DND-41 (cell line): Measurements from ENCODE around the gene SHROOM2.

Experiments
- ATAC-seq: fragments of 200-7000 bp; cut with Tn5 transposase; 3 replicates; pipeline ENCODE4 v1.9.1; 2021; ENCODE audit warnings: low read depth; ENCODE audit not compliant: insufficient read depth
- DNase-seq: peaks from one replicate; pipeline ENCODE4 v3.0.0-alpha.2; 2020
- H2AFZ ChIP-seq: 2 replicates; pipeline ENCODE4 v1.6.0; 2012; ENCODE audit warnings: low read depth, low read length
- H3K27ac ChIP-seq: 2 replicates; pipeline ENCODE4 v1.5.1; 2012; ENCODE audit warnings: low read length, inconsistent platforms
- H3K27me3 ChIP-seq: fragments of 200-600 bp; sonication (generic); 2 replicates; pipeline ENCODE4 v1.6.0; 2012; ENCODE audit warnings: low read length, mild to moderate bottlenecking, inconsistent platforms; ENCODE audit not compliant: insufficient read depth, poor library complexity
- H3K36me3 ChIP-seq: 2 replicates; pipeline ENCODE4 v1.5.1; 2012; ENCODE audit warnings: low read length, inconsistent platforms; ENCODE audit not compliant: insufficient read depth
- H3K4me1 ChIP-seq: 2 replicates; pipeline ENCODE4 v1.5.1; 2012; ENCODE audit warnings: mild to moderate bottlenecking, low read length; ENCODE audit not compliant: insufficient read depth
- H3K4me2 ChIP-seq: 2 replicates; pipeline ENCODE4 v1.6.0; 2012; ENCODE audit warnings: mild to moderate bottlenecking, moderate library complexity, low read length, inconsistent platforms; ENCODE audit not compliant: insufficient read depth
- H3K4me3 ChIP-seq, 2 experiments: fragments of 200-600 bp in 1 of 2; shearing (Covaris generic) in 1 of 2; 2 replicates each; pipeline ENCODE4 v1.5.1; 2012 to 2016; ENCODE audit warnings: inconsistent platforms in 2 of 2, low read length in 2 of 2, mild to moderate bottlenecking in 2 of 2, low read depth in 1 of 2, moderate library complexity in 1 of 2
- H3K79me2 ChIP-seq: 2 replicates; pipeline ENCODE4 v1.6.0; 2012; ENCODE audit warnings: low read length, inconsistent platforms; ENCODE audit not compliant: insufficient read depth
- H3K9ac ChIP-seq: 2 replicates; pipeline ENCODE4 v1.6.0; 2012; ENCODE audit warnings: low read depth, mild to moderate bottlenecking, inconsistent platforms, low read length, moderate library complexity
- H3K9me3 ChIP-seq: 2 replicates; pipeline ENCODE4 v1.5.1; 2012; ENCODE audit warnings: low read length, moderate library complexity, mild to moderate bottlenecking, inconsistent platforms; ENCODE audit not compliant: insufficient read depth, severe bottlenecking
- H4K20me1 ChIP-seq: 2 replicates; pipeline ENCODE4 v1.6.0; 2012; ENCODE audit warnings: low read length; ENCODE audit not compliant: insufficient read depth
- EZH2 ChIP-seq: IDR thresholded peaks from 3 replicates; pipeline ENCODE4 v1.6.1; 2012; ENCODE audit warnings: borderline replicate concordance, low read depth, mild to moderate bottlenecking, moderate library complexity, low read length, inconsistent platforms; ENCODE audit not compliant: severe bottlenecking
- TF ChIP-seq, protein P1 (sequence below): IDR thresholded peaks from 2 replicates; pipeline ENCODE4 v1.5.1; 2012; ENCODE audit warnings: borderline replicate concordance, low read length, moderate library complexity, mild to moderate bottlenecking; ENCODE audit not compliant: poor library complexity, severe bottlenecking; ENCODE audit errors: extremely low read depth

SHROOM2 gene

DNA sequence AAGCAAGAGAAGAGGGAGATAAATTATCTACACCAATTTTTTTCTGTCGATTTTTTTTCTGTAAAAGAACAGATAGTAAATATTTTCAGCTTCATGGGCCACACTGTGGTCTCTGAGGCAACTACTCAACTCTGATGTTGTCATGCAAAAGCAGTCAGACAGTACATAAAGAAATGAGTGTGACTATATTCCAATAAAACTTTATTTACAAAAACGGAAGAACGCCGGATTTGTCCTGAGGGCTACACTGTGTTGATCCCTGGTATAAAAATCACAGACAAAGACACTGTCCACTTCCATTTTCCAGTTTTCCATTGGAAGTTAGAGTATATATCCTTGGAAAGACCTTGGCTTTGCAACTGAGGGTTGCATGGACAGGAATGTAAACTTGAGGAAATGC, 38.6 kb upstream of the SHROOM2 start:
- Histone ChIP-seq H3K4me2 (no peak overlapping the region), H4K20me1 (no peaks in the 10 kb centered on the region), H3K79me2 (no peaks in the 10 kb centered on the region), H3K27ac (no peak overlapping the region), H2AFZ (no peak overlapping the region), H3K4me1 (peaks cover 5% of the 10 kb centered on the region), H3K4me3 (no peak overlapping the region), H3K9ac (no peak overlapping the region), H3K9me3 (no peaks in the 10 kb centered on the region), H3K27me3 (no peaks in the 10 kb centered on the region), H3K36me3 (no peaks in the 10 kb centered on the region)
- no peak for ATAC-seq
- no peak for TF ChIP-seq EZH2
- TF ChIP-seq, protein P1, sequence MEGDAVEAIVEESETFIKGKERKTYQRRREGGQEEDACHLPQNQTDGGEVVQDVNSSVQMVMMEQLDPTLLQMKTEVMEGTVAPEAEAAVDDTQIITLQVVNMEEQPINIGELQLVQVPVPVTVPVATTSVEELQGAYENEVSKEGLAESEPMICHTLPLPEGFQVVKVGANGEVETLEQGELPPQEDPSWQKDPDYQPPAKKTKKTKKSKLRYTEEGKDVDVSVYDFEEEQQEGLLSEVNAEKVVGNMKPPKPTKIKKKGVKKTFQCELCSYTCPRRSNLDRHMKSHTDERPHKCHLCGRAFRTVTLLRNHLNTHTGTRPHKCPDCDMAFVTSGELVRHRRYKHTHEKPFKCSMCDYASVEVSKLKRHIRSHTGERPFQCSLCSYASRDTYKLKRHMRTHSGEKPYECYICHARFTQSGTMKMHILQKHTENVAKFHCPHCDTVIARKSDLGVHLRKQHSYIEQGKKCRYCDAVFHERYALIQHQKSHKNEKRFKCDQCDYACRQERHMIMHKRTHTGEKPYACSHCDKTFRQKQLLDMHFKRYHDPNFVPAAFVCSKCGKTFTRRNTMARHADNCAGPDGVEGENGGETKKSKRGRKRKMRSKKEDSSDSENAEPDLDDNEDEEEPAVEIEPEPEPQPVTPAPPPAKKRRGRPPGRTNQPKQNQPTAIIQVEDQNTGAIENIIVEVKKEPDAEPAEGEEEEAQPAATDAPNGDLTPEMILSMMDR: no peak
- no peak for DNase-seq

DNA sequence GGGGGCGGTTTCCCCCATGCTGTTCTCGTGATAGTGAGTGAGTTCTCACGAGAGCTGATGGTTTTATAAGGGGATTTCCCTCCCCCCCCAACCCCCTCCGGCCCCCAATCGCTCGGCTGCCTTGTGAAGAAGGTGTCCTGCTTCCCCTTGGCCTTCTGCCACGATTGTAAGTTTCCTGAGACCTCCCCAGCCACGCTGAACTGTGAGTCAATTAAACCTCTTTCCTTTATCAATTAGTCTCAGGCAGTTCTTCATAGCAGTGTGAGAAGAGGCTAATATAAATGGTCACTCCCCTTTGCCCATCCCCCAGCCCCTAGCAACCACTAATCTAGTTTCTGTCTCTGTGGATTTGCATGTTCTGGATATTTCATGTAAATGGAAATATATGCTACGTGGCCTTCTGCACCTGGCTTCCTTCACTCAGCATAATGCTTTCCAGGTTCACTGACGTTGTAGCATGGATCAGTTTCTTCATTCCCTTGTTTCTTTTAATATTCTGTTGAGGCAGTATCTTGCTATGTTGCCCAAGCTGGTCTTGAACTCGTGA, 37.0 kb upstream of the SHROOM2 start:
- no peaks in the 10 kb centered on the region for H3K36me3 ChIP-seq
- DNase-seq: no peak
- no peak for ATAC-seq
- H3K27me3 ChIP-seq: no peaks in the 10 kb centered on the region
- peaks cover 5% of the 10 kb centered on the region for H3K4me1 ChIP-seq
- TF ChIP-seq, protein P1: no peak
- TF ChIP-seq EZH2: no peak
- H3K4me2 ChIP-seq: no peak overlapping the region
- no peak overlapping the region for H3K27ac ChIP-seq
- H3K9ac ChIP-seq: no peak overlapping the region
- H3K4me3 ChIP-seq: no peak overlapping the region
- H4K20me1 ChIP-seq: no peaks in the 10 kb centered on the region
- no peak overlapping the region for H2AFZ ChIP-seq
- H3K9me3 ChIP-seq: no peaks in the 10 kb centered on the region
- H3K79me2 ChIP-seq: no peaks in the 10 kb centered on the region

DNA sequence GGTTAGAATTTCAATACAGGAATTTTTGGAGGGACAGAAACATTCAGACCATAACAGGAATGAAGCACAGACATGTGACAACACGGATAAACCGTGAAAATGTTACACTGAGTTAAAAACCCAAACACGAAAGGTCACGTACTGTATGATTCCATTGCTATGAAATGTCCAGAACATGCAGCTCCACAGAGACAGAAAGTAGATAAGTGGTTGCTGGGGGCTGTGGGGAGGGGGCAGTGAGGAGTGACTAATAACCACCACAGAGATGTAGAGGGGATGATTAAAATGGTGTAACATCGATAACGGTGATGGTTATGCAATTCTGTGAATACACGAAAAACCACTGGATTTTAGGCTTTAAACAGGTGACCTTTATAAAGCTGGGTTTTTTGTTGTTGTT, 28.9 kb upstream of the SHROOM2 start:
- no peaks in the 10 kb centered on the region for H3K4me1 ChIP-seq
- no peak overlapping the region for H3K9ac ChIP-seq
- H3K9me3 ChIP-seq: no peaks in the 10 kb centered on the region
- no peak for ATAC-seq
- no peak overlapping the region for H2AFZ ChIP-seq
- no peaks in the 10 kb centered on the region for H3K36me3 ChIP-seq
- no peaks in the 10 kb centered on the region for H3K79me2 ChIP-seq
- no peaks in the 10 kb centered on the region for H3K27me3 ChIP-seq
- H3K4me2 ChIP-seq: no peak overlapping the region
- H3K4me3 ChIP-seq: no peak overlapping the region
- H3K27ac ChIP-seq: no peak overlapping the region
- DNase-seq: no peak
- TF ChIP-seq EZH2: no peak
- TF ChIP-seq, protein P1: no peak
- H4K20me1 ChIP-seq: no peaks in the 10 kb centered on the region

DNA sequence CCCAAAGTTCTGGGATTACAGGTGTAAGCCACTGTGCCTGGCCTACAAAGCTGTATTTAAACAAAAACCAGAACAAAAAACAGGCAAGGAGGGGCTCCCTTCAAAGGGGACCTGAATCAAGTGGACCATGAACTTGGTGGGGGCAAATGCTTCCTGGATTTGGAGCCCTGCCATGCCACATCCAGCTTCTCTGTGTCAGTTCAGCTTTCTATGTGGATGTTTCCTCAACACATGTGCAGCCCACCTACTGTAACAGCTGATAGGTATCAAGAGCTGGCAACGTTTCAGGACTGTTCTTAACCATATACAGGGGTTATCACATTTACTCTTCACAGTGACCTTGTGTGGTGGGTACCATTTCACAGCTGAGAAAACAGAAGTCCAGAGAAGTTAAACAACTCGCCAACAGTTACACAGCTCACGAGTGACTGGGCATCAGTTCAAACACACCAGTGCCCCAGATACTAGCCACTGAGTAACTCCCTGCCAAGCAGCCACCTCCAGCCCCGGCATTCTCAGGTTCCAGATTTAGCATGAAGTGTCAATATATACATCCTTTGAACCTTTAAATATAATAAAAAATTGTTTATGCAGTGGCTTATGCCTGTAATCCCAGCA, 28.1 kb upstream of the SHROOM2 start:
- ATAC-seq (no peak), DNase-seq (no peak)
- no peak overlapping the region for H3K4me2 ChIP-seq
- no peaks in the 10 kb centered on the region for H3K4me1 ChIP-seq
- H3K9ac ChIP-seq: no peak overlapping the region
- no peaks in the 10 kb centered on the region for H3K79me2 ChIP-seq
- no peaks in the 10 kb centered on the region for H4K20me1 ChIP-seq
- TF ChIP-seq, protein P1: no peak
- H3K27me3 ChIP-seq: no peaks in the 10 kb centered on the region
- H3K27ac ChIP-seq: no peak overlapping the region
- H3K36me3 ChIP-seq: no peaks in the 10 kb centered on the region
- H3K9me3 ChIP-seq: no peaks in the 10 kb centered on the region
- no peak overlapping the region for H2AFZ ChIP-seq
- H3K4me3 ChIP-seq: no peak overlapping the region
